Measurements from ENCODE around the gene ATOH1.

Gene ATOH1, protein sequence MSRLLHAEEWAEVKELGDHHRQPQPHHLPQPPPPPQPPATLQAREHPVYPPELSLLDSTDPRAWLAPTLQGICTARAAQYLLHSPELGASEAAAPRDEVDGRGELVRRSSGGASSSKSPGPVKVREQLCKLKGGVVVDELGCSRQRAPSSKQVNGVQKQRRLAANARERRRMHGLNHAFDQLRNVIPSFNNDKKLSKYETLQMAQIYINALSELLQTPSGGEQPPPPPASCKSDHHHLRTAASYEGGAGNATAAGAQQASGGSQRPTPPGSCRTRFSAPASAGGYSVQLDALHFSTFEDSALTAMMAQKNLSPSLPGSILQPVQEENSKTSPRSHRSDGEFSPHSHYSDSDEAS

DNA sequence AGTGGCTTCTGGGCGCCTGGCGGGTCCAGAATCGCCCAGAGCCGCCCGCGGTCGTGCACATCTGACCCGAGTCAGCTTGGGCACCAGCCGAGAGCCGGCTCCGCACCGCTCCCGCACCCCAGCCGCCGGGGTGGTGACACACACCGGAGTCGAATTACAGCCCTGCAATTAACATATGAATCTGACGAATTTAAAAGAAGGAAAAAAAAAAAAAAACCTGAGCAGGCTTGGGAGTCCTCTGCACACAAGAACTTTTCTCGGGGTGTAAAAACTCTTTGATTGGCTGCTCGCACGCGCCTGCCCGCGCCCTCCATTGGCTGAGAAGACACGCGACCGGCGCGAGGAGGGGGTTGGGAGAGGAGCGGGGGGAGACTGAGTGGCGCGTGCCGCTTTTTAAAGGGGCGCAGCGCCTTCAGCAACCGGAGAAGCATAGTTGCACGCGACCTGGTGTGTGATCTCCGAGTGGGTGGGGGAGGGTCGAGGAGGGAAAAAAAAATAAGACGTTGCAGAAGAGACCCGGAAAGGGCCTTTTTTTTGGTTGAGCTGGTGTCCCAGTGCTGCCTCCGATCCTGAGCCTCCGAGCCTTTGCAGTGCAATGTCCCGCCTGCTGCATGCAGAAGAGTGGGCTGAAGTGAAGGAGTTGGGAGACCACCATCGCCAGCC is at the start of gene ATOH1:
Gene ATOH1 (plus strand): TSS at position 422 of the 663 bp plus-strand sequence. CDS start 174 bp downstream, at position 596.
- no peak for DNase-seq

DNA sequence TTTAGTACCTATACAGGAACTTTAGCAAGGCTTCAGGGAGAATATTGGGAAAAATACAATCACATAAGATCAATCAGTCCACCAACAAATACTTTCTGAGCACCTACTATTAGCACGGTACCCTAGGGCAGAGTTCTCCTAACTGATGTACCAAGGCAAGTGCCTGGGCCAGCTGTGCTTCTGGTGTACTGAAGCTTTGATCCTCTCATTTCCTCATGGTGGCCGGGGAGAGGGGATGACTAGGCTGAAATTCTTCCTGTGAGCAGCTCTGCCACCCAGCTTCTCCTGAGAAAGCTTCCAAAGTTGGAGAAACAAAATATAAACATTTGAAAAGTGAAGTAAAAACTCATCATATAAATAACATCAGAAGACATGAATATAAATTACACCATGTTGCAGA is 49.3 kb upstream of the ATOH1 start:
- no peak for DNase-seq

DNA sequence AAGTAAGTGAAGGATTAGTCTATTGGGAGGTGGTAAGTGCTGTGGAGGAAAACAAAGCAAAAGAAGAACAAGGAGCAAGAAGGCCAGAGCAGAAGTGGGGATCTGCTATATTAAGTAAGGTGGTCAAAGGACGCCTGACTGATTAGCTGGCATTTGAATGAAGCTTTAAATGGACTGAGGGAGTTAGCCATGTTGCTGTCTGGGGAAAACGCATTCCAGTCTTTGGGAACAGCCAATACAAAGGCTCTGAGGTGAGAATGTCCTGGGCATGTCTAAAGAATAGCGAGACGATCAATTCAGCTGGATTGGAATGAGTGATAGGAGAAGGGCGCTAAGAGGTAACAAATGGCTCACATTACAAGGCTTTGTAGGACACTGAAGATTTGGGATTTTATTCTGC is 48.5 kb upstream of the ATOH1 start:
- DNase-seq, result no peak

DNA sequence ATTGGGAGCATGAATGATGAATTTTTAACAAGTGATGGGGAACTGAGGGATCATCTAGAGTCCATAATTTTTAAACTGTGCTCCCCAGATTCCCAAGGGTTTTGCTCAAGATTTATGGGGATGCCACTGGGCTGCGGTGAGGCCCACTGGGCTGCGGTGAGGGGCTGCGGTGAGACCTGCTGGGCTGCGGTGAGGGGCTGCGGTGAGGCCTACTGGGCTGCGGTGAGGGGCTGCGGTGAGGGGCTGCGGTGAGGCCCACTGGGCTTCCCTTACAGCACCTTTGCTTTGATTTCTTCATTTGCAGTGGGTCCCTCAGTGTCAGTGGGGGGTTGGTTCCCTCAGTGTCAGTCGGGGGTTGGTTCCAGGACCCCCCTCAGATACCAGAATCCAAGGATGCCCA is 47.4 kb upstream of the ATOH1 start:
- no peak for DNase-seq

DNA sequence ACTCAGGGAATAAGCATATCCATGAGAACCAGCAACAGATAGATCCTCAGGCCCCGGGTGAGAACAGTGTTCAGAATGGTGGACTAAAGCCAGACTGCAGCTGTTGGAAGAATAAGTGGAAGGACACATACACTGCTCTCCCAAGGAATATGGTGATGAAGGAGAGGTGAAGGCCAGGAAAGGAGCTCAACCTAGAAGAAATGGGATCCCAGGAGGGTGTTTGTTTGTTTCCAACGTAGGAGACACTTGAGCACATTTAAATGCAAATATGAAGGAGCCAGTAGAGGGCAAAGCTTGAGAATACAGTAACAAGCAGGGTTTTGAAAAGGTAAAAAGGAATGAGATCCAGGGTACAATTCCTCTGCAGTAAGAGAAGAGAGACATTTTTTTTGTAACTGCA is 42.4 kb upstream of the ATOH1 start:
- DNase-seq, result no peak

DNA sequence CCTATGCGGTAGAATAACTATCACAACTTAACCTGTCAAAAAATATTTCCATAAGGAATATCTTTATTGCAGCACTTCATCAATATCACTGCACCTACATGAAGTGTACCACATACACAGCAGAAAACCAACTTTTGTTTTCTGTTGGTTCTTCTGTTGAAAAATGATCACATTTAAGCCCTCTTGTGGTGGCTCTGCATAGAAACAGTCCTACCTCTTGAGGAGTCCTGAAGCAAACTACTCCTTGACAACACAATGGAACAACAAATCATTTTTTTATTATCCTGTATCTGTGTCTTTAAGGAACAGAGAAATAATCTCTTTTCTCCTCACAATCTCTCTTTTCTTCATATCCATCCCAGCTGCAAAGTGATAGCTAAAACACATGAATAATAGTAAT is 39.8 kb upstream of the ATOH1 start:
- no peak for DNase-seq

DNA sequence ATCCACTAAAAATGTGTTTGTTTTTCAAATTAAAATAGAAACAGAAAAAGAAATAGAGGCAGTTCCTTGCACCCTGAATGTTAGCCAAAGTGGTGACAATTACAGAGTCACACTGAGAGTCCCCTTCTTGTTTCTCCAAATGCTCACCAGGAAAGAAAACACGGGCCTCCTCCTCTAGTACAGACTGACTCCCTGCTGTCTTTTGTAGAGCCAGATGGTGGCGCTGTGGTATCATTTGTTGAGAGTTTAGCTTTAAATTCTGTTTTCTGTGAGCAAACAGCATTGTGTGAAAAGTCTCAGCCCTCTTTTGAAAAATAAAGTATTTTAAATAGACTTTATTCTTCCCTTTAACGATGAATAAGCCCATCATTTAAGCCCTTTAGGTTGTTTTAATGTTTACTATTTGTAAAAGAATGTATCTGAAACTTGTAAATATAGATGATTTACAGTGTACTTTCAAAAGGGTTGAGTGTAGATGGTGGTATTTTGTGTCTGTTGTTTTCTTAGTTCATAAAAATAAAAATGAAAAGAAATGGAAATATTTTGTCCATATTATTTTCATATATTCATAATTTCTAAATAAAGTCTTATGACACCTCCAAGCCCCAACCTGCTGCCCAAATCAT is 36.9 kb upstream of the ATOH1 start:
- DNase-seq, result peak; percentile 38

DNA sequence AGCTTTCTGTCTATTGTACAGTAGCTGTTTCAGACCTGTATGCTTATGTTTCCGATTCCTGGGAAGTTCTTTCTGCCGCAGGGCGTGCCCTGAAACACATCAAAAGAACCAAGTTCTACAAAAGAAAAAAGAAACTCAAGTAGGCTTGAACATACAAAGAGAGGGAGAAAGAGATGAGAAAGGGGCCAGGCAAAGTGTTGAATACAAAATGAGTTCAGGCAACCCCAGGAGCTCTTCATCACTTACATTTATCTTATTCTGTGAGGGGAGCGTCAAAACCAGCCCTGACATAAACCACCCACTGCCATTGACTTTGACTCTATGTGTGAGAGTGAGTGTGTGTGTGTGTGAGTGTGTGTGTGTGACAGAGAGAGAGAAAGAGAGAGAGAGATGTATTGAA is 26.5 kb upstream of the ATOH1 start:
- no peak for DNase-seq

DNA sequence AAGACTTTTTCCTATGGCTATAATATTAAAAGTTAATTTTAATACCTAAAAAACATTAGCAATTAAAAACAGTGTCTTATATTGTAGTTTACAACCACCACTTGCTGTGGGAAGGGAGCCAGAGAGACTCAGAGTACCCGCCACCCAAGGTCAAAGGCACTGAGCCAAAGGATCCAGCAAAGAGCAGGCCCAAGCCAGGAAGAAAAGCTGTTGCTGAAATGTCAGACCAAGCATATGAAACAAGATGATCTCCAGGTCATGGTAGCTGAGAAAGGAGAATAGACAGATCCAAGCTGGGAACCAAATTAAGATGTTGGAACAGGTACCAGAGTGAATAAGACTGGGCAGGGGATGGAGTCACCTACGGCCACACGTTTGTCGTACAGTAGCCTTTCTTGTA is 18.8 kb upstream of the ATOH1 start:
- DNase-seq, result no peak

DNA sequence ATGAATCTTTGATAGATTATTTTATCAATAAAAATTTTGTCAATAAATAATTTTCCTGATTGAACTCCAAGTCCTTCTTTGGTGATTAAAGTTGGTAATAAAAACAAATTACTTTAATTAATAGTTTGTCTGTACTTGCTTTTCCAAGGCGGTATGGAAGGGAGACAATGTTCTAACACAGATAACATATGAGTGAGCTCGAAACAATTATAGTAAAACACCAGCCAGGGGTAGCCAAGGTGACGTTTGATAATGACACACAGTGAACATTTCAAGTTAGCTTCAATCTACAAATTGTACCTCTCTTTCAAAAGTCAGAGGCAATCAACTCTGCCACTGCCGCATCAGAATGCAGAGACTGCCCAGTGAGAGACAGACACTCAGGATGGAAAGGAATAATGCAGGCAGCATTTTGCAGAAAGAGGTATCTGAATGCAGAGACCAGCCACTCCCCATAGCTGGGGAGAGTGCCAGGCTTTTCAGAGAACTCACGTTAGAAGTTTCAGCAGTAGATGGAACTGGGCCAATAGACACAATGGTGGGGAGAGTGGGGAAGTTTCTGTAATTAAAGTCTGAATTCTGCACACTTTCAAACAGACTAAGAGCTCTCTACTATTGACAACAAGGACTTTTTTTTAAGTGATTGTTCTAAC is 18.1 kb upstream of the ATOH1 start:
- no peak for DNase-seq

DNA sequence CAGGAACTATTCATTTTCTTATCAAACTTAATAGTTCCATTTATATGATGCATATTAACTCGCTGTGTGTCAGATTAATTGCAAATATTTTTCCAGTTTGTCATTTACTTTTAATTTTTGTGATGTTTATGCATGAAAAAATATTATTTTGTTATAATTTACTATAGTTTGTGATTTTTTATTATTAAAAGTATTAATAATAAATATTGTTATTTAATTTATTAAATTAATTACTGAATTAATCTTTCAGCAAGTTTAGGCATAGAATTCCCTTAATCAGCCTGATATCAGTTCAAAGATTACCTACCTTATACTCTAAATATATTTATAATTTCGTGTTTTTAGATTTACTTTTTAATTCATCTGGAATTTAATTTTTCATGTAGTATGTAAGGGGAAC is 15.5 kb upstream of the ATOH1 start:
- DNase-seq, result no peak

DNA sequence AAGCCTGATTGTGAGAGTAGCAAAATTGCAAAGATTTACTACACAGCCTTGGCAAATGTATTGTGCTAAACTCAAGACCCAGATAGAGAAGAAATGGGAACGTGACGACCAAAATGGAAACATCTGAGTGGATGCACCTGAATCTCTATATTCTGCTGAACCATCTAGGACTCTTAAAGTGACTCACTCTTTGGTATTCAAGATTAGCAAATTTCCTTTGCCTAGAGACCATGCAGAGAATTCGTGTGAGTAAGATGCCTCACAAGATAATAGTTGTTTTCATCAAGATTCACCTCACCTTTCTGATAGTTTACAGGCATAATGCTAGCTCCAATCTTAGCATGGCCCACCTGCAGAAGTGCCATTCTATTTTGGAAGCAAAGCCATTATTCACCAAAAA is 14.4 kb upstream of the ATOH1 start:
- DNase-seq, result no peak

DNA sequence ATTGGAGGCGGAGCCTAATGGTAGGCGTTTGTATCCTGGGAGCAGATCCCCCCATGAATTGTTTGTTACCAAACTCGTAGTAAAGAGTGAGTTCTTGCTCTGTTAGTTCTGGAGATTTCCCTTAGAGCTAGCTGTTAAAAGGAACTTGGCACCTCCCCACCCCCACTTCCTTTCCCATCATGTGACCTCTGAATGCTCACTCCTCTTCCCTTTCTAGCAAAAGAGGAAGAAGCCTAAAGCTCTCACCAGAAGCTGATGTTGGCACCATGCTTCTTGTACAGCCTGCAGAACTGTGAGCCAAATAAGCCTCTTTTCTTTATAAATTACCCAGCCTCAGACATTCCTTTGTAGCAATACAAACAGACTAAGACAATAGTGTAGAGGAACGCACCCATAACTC is 13.8 kb upstream of the ATOH1 start:
- DNase-seq, result no peak

DNA sequence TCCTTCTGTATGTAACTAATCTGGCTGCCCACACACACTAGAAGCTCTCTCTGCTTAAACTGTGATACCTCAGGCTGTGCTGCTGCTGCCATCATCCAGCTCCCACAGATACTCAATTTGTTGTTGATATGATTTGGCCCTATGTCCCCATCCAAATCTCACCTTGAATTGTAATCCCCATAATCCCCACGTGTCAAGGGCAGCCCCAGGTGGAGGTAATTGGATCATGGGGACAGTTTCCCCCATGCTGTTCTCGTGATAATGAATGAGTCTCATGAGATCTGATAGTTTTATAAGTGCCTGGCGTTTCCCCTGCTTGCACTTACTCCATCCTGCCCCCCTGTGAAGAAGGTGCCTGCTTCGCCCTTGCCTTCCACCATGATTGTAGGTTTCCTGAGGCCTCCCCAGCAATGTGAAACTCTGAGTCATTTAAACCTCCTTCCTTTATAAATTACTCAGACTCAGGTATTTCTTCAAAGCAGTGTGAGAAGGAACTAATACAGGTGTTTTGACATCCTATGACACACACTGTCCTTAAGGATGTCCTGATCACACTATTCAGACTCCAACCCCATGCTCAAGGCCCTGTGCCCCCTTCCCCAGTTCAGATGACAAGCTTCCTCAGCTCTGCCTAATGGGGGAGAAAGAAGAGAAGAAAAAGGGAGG is 2.9 kb upstream of the ATOH1 start:
- no peak for DNase-seq

DNA sequence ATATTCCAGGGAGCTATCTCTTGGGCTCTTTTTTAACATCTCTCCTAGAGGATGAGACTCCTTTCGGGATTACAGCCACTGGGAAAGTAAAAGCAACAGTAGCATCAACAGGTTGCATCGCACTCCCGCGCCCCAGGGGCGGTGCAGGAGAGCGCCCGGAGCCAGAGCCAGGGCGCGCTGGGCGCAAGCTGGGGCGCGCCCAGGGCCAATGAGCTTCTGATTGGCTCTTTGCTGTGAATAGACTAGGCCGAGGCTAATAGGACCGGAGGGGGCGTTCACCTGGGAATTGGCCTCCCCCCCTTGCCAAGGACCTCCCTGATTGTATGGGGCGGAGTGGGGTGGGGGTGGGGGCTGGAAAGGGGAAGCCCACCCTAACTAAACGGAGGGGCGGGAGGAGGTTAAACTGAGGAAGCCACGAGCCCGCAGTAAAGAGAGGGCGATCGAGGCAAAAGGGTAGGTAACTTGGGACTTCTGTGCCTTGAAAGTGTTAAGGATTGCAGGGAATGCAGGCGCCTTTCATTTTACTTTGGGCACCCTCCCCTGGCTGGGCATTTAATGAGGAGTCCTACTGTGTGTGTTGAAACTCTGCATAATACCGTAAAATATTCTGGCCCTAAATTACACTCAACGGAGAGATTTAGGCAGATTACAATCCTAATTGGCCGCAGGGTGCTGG is 1.1 kb upstream of the ATOH1 start:
- DNase-seq, result no peak

DNA sequence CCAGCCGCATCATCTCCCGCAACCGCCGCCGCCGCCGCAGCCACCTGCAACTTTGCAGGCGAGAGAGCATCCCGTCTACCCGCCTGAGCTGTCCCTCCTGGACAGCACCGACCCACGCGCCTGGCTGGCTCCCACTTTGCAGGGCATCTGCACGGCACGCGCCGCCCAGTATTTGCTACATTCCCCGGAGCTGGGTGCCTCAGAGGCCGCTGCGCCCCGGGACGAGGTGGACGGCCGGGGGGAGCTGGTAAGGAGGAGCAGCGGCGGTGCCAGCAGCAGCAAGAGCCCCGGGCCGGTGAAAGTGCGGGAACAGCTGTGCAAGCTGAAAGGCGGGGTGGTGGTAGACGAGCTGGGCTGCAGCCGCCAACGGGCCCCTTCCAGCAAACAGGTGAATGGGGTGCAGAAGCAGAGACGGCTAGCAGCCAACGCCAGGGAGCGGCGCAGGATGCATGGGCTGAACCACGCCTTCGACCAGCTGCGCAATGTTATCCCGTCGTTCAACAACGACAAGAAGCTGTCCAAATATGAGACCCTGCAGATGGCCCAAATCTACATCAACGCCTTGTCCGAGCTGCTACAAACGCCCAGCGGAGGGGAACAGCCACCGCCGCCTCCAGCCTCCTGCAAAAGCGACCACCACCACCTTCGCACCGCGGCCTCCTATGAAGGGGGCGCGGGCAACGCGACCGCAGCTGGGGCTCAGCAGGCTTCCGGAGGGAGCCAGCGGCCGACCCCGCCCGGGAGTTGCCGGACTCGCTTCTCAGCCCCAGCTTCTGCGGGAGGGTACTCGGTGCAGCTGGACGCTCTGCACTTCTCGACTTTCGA is 654 bp downstream of the ATOH1 start:
- no peak for DNase-seq

DNA sequence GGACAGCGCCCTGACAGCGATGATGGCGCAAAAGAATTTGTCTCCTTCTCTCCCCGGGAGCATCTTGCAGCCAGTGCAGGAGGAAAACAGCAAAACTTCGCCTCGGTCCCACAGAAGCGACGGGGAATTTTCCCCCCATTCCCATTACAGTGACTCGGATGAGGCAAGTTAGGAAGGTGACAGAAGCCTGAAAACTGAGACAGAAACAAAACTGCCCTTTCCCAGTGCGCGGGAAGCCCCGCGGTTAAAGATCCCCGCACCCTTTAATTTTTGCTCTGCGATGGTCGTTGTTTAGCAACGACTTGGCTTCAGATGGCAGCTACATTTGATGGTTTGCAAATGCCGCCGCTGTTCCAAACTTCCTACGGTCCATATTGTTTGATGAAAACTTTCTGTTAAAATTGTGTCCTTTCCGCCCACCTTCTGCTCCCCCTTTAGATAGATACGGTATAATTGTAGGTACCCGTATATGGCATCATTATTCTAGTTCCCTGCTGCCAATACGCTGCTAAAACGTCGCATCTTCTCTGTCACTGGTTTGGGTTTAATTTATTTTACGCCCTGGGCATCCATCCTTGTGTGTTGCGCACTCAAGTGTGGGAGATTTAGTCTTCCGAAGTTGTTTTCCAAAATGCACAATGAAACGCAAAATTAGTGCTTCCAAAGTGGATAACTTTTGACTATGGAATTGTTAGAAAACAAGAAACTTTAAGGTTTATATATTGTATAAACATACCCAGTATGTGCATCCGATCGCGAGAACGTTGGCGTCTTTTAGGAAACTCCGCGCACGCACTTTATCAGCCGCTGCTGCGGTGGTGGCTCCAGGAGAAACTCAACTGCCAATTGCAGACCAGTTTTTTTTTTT is 1.5 kb downstream of the ATOH1 start:
- DNase-seq, result no peak

DNA sequence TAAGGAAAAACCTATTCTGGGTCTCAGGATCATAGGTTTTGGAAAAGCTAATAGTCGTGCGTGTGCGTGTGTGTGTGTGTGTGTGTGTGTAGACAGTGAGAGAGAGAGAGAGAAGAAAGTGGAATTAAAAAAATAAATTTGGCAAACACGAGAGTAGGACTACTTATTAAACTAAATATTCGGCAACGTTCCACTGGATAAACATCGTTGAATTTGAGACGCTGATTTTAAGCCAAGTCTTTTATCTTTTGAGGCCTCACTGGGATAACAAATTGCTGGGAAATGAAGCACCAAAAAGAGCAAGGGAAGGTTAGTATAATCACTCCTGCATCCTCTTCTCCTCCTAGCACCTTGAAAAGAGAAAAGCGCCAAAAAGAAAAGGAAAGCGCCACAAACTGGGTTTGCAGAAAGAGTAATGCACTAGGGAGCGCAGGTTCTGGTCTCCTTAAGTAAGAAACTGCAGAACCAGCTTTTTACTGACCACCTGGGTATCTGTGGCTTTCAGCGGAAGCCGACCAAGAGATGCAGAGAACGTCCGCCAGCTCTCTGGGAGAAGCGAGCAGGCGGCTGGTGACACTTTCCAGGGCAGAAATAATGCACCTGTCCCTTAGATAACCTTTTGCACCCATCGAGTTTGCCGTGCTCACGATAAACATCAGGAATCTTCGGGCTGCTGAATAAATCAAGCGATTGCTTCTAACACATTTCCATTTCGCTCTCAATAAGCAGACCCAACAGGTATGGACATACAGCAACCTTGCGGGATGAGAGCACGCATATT is 3.4 kb downstream of the ATOH1 start:
- DNase-seq, result no peak

DNA sequence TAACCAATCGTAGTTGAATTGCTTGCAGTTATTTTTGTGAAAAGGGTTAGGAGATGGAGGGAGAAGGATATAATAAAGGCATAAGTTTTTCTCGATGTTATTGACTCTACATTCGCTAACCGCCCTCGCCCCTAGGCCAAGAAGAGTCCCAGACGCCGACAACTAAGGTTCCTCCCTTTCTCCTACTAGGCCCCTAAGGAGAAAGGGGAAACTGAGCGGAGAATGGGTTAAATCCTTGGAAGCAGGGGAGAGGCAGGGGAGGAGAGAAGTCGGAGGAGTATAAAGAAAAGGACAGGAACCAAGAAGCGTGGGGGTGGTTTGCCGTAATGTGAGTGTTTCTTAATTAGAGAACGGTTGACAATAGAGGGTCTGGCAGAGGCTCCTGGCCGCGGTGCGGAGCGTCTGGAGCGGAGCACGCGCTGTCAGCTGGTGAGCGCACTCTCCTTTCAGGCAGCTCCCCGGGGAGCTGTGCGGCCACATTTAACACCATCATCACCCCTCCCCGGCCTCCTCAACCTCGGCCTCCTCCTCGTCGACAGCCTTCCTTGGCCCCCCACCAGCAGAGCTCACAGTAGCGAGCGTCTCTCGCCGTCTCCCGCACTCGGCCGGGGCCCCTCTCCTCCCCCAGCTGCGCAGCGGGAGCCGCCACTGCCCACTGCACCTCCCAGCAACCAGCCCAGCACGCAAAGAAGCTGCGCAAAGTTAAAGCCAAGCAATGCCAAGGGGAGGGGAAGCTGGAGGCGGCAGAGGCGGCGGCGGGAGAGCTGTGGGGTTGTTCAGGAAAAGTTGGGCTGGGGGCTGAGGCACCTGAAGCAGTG is 5.9 kb downstream of the ATOH1 start:
- no peak for DNase-seq

All from NCI-H446 treated with DMSO at 0.1 percent for 48 hours (cell line).